Measurements from ENCODE around the gene GJB4.

The GJB4 gene

DNA sequence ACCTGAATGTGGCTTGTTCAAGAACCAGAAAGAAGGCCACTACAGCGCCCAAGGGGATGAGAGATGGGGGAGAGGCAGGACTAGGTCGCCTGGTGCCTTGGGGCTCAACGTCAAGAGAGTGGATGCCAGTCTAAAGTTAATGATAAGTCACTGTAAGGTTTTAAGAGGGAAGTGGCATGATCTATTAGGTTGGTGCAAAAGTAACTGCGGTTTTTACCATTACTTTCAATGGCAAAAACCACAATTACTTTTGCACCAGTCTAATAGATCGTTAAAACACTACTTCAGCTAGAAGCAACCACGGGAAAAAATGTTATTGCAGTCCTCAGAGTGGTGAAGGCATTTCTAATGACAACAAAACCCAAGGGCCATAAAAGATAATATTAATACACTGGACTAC is 18.8 kb downstream of the GJB4 start:
- no peak for DNase-seq (ENCODE audit: low spot score)

DNA sequence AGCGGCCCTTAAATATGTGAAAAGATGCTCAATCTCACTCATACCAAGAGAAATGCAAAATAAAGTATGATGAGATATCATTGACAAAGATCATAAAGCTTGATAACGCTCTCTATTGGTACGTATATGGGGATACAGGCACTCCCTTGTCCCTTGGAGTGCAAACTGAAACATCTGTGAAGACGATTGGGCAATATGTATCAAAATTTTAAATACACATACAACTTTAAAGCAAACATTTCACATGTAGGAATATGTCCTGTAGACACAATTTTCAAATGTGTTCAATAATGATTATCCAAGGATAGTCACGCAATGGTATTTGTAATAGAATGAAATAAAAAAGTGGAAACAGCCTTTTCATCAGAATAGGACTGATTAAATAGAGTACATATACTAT is 19.5 kb downstream of the GJB4 start:
- no peak for DNase-seq (ENCODE audit: low spot score)

DNA sequence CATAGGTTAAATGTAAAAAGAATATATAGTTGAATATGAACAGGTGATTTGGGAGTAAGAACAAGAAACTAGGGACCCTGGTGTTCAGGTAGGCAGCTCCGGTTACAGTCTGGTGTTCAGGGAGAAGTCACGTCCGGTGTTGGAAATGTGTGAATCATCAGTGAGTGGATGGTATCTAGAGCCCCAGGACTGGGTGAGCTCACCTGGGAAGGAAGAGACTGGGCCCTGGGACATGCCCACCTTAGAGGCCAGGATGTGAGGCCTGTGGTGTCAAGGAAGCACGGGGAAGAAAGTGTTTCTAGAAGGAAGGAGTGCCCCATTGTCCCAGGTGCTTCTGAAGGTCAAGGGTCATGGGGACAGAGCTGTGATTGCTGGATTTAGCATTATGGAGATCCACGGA is 20.0 kb downstream of the GJB4 start:
- no peak for DNase-seq (ENCODE audit: low spot score)

DNA sequence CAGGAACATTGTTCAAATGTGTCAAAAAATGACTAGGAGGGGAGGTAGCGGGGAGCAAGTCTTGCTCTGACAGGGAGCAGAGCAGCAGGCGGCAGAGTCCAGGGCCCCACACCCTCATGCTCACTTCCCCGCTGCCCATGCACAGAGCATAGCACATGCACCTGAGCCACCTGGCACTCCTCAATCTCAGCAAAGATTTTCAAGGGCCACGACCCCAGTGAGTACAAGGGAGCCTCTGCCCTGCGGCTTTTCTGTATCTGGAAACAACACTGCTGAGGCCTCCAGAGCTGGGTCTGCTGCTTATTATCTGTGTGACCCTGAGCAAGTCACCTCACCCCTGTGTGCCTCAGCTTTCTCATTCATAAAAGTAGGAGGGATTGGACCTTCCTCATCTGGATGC is 20.4 kb downstream of the GJB4 start:
- DNase-seq (ENCODE audit: low spot score), result no peak

DNA sequence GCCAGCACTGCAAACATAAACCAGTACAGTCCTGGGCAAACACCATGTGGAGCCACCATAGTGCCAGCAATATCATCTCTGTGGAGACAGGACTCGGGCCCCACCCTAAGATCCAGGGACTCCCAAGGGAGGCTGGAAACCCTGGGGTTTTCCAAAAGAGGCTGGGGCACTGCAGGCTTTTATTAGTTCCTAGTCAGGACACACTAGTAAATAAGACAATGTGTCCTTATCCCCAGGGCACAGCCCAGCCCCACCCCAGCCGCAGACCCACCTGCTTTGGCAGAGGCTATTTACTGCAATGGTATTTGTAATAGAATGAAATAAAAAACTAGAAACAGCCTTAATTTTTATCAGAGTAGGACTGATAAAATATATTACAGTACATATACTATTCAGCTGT is 21.0 kb downstream of the GJB4 start:
- no peak for DNase-seq (ENCODE audit: low spot score)

DNA sequence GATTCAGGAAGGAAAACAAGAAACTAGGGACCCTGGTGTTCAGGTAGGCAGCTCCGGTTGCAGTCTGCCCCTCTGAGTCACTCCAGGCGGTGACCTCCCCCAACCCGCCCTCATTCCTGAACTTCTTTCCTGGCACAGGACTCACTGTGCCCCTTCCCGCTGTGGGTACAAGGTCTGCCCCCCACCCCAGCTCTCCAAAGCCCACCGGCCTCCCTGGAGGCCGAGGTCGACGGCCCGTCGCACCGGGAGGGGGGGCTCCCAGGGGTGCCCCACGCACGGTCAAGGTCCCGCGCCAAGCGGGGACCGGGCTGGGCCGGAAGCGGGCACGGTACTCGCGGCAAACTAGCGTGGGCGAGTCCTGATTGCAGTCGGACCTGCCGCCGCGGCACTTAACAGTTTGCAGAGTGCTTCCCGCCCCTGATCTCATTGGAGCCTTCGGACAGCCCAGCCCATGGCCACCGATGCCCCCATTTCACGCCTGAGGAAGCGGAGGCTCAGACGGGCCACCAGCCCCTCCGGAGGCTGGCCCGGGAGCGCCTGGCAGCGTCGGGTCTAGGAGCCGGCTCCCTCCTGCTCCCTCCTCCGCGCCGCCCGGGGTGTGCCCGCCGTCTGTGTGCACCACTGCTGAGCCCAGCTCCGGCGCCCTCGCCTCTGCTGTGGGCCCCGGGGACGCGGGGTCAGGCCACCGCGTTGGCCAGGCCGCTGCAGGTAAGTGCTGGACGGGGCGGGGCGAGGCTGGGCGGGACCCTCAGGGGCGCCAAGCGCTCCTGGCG is 21.7 kb downstream of the GJB4 start, which contains the start of gene GJB3:
Gene GJB3, plus strand, starts transcription at position 144 of the 773 bp plus-strand sequence. CDS start 3,549 bp downstream, outside the sequence.
- DNase-seq (ENCODE audit: low spot score), result no peak

DNA sequence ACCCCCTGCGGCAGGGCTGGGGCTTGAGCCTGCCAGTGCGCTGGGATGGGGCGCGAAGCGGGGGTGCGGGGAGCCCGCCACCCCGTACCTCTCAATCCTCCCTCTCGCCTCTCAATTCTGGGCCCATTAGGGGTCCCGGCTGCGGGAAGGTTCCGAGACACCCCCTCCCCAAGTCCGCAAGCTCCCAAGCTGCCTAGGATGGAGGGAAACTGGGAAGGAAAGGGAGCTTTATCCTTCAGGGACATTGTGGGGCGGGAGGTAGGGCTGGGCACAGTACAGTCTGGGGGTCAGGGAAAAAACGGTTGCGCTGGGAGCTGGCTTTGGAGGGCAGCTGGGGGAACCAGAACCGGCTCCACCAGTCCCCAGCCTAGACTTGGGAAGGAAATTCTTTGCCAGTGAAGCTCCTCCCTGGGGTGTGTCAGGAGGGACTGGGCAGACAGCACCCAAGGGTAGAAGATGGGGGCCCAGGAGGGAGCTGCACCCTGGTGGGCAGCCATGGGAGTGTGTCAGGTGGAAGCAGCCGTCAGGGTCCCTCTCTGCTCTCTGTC is 22.4 kb downstream of the GJB4 start:
- no peak for DNase-seq (ENCODE audit: low spot score)

DNA sequence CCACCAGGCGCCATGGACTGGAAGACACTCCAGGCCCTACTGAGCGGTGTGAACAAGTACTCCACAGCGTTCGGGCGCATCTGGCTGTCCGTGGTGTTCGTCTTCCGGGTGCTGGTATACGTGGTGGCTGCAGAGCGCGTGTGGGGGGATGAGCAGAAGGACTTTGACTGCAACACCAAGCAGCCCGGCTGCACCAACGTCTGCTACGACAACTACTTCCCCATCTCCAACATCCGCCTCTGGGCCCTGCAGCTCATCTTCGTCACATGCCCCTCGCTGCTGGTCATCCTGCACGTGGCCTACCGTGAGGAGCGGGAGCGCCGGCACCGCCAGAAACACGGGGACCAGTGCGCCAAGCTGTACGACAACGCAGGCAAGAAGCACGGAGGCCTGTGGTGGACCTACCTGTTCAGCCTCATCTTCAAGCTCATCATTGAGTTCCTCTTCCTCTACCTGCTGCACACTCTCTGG is 25.2 kb downstream of the GJB4 start:
- no peak for DNase-seq (ENCODE audit: low spot score)

DNA sequence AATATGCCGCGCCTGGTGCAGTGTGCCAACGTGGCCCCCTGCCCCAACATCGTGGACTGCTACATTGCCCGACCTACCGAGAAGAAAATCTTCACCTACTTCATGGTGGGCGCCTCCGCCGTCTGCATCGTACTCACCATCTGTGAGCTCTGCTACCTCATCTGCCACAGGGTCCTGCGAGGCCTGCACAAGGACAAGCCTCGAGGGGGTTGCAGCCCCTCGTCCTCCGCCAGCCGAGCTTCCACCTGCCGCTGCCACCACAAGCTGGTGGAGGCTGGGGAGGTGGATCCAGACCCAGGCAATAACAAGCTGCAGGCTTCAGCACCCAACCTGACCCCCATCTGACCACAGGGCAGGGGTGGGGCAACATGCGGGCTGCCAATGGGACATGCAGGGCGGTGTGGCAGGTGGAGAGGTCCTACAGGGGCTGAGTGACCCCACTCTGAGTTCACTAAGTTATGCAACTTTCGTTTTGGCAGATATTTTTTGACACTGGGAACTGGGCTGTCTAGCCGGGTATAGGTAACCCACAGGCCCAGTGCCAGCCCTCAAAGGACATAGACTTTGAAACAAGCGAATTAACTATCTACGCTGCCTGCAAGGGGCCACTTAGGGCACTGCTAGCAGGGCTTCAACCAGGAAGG is 25.8 kb downstream of the GJB4 start:
- no peak for DNase-seq (ENCODE audit: low spot score)

DNA sequence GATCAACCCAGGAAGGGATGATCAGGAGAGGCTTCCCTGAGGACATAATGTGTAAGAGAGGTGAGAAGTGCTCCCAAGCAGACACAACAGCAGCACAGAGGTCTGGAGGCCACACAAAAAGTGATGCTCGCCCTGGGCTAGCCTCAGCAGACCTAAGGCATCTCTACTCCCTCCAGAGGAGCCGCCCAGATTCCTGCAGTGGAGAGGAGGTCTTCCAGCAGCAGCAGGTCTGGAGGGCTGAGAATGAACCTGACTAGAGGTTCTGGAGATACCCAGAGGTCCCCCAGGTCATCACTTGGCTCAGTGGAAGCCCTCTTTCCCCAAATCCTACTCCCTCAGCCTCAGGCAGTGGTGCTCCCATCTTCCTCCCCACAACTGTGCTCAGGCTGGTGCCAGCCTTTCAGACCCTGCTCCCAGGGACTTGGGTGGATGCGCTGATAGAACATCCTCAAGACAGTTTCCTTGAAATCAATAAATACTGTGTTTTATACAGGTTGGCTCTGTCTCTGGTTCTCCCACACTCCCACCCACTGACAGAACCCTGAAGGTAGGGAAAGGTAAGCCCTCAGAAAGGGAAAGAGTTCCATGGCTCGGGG is 26.4 kb downstream of the GJB4 start:
- DNase-seq (ENCODE audit: low spot score), result no peak

DNA sequence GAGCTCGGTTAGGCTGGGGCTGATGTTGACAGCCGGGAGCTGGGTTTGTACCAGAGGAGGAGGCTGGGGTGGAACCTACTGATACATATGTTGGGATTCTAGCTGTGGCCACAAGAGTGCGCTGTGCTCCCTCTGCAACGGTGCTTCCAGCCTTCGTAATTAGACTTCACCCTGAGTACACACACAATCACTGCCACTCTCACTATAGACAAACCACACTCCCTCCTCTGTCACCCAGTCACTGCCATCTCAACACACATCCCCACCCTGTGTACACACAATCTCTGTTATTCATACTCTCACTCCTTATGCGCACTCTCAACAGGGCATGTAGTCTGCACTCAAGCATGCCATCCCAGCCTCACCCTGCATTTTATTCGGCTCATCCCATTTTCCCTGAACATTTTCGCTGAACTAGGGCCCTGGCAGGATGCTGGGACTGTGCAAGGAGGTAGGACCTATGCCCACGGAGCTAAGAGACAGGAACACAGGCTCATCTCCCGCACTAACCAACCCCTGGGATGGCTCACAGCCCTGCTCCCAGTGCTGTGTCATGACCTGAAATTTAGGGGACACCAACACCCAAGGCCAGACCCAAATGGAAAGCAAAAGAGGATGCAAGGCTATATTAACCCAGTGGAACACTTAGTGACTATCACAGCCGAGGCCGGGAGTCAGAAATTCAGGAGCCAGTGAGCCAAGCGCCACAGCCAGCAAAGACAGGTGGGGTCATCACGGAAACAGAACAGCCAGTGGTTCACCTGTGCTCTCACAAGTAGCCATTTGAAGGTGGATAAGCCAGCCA is 27.2 kb downstream of the GJB4 start:
- DNase-seq (ENCODE audit: low spot score), result peak; percentile 73

DNA sequence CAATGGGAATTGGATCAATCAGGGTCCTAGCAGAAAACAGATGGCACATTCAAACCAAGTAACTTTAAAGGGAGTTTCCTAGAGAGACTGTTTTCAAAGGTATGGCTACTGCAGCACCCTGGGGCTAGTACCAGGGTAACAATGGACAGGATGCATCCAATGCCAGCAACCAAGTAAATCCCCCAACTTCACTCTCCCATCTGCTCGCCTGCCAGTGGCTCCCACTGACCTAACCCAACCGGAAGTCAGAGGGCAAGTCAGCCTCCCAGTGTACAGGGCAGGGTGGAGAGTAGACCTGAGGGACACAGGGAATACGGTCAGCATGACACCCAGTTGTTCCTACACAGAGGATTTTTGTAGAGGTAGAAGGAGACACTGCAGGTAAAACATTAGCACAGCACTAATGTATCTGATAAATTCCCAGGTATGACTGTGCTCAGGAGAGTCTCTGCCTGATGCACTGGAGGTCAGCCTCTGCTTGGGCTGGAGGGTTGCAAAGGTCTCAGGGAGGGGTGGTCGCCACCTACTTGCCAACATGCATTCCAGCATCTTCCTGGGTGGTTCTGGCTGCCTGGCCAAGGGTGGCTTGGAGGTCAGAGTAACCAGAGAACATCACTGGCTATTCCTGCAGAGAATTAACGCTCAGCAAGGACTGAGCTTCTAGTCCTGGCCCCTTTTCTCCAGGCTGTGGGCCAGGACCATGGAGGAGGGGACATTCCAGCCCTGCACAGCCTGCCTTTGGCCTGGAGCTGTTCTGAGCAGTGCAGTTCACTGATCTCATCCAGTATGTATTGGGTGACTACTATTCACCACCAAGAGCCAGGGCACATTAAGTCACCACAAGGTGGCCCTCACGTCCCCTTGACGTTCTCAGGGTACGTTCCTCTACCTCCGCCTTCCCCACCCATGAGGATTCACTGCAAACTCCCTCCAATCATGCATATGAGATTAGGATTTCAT is 28.2 kb downstream of the GJB4 start:
- peak; percentile 35 for DNase-seq (ENCODE audit: low spot score)

DNA sequence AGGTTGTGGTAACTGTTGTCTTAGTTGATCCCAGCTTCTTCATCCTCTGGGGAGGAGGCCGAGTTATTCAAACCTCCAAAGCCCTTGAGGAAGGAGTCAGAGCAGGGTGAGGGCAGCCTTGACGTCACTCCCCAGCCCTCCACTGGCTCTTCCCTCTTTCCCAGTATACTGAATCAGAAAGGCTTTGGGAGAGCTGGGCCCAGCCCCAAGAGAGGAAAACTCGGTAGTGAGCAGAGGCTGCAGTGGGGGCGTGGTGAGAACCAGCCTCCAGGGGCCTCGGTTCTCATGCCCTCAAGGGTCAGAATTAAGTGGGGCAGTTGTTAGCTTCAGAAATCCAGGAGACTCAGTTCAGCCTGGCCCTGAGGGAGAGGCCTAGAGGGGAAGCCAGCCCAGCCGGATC is 31.4 kb downstream of the GJB4 start:
- DNase-seq (ENCODE audit: low spot score), result no peak

DNA sequence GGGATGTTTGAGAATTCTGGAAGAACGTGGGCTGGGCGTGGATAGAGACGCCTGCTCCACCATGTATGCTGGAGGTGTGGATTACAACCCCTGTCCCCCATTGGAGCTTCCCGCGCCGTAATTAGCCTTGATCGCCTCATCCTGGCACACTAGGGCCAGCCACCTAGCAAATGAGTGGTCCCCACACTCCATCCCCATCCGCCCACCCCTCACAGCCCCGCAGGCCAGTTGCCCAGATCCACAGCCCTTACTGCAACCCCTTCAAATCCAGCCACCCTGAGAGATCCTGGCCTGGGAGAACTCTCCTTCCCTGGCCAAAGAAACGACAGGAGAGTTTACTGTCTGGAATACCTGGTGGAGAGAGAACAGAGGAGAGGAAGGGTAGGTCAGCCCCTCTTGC is 32.9 kb downstream of the GJB4 start:
- DNase-seq (ENCODE audit: low spot score), result no peak

DNA sequence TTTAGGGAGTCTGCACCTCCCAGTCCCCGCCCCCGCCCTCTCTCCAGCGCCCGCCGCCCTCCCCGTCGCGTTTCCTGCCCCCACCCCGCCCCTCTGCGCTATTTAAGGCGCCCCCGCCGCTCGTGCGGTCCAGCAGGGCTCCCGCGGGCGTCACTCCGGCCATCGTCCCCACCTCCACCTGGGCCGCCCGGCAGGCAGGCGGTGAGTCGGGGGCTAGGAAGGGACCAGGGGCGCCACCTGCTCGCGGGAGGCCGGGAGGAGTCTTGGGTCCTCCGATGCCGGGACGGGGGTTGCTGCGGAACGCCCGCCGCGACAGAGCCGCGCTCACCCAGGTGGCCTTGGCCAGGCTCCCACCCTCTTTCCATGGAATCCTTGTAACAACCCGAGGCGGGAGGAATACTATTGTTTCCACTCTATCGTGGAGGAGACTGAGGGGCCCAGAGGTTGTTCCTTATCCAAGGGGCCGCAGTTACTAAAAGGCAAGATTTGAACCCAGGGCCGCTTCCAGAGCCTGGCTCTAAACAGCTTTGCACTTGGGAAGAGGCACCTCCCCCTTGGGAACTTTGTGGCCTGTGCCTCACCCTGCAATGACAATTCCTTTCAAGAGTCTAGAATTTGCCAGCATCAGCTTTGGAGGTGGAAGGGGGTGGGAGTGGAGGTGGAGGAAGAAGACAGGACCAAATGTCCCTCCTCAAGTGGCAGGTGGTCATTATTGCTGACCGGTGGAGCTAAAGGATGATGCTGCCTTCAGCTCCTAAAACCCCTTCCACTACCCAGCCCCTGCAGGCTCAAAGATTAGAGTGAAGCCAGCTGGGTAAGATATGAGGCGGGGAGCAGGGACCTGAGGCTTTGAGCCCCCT is 33.6 kb downstream of the GJB4 start, which contains the start of gene GJA4:
Gene GJA4, plus strand, starts transcription at position 132 of the 860 bp plus-strand sequence. CDS start 1,215 bp downstream, outside the sequence.
- no peak for DNase-seq (ENCODE audit: low spot score)

DNA sequence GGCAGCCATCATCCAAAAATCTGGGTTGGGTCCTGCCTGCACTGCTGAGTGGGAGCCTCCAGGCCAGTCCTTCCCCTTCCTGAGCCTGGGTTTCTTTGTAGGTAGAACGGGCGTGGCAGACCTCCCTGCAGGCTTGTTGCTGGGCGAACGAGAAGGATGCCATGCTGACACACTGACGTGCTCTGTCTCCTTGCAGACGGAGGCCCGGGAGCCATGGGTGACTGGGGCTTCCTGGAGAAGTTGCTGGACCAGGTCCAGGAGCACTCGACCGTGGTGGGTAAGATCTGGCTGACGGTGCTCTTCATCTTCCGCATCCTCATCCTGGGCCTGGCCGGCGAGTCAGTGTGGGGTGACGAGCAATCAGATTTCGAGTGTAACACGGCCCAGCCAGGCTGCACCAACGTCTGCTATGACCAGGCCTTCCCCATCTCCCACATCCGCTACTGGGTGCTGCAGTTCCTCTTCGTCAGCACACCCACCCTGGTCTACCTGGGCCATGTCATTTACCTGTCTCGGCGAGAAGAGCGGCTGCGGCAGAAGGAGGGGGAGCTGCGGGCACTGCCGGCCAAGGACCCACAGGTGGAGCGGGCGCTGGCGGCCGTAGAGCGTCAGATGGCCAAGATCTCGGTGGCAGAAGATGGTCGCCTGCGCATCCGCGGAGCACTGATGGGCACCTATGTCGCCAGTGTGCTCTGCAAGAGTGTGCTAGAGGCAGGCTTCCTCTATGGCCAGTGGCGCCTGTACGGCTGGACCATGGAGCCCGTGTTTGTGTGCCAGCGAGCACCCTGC is 34.7 kb downstream of the GJB4 start:
- no peak for DNase-seq (ENCODE audit: low spot score)

DNA sequence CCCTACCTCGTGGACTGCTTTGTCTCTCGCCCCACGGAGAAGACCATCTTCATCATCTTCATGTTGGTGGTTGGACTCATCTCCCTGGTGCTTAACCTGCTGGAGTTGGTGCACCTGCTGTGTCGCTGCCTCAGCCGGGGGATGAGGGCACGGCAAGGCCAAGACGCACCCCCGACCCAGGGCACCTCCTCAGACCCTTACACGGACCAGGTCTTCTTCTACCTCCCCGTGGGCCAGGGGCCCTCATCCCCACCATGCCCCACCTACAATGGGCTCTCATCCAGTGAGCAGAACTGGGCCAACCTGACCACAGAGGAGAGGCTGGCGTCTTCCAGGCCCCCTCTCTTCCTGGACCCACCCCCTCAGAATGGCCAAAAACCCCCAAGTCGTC is 35.2 kb downstream of the GJB4 start:
- DNase-seq (ENCODE audit: low spot score), result no peak

DNA sequence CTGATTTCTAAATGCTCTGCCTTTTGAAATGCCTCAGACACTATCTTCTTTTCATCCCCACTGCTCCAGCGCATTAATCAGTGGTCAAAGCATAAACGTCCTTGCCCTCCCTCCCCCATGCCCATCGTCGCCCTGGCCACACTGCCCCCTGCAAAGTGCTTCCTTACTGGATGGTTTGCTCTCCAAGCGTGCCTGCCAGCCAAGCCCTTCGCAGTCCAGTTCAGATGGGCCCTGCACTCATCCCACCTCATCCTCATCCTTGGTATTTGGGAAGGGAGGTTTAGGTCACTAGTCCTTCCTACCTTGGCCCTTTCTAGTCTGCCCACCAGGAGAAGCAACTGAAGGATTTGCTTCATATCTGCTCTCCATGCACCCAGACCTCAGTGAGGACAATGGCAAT is 36.4 kb downstream of the GJB4 start:
- no peak for DNase-seq (ENCODE audit: low spot score)

DNA sequence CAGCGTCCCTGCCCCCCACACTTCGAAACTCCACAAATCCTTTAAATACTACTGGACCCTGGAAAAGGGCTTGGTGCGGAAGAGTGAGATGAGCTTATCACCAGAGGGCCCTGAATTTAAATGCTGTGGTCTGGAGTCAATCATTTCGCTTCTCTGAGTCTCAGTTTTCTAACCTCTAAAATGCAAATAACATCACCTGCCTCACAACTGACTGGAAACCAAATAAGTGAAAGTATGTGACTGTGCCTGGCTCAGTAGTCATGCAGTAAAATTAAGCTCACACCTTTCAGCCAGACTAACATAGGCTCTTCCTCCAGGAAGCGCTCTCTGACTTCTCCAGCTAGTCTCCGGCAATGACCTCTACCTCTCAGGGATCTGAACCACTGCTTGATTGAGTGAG is 37.5 kb downstream of the GJB4 start:
- no peak for DNase-seq (ENCODE audit: low spot score)
